Measurements from ENCODE around the gene FAM3B.

FAM3B gene

GRCh38 chr21:41398251-41398650 is 81.7 kb downstream of the FAM3B start:
- DNase-seq: no peak

- no peak for DNase-seq
Observed at GRCh38 chr21:41398831-41399230, 82.2 kb downstream of the FAM3B start.

GRCh38 chr21:41399246-41399800 is 82.7 kb downstream of the FAM3B start:
- no peak for DNase-seq

- no peak for DNase-seq
Observed at GRCh38 chr21:41402231-41402630, 85.6 kb downstream of the FAM3B start.

- DNase-seq: no peak
Observed at GRCh38 chr21:41402796-41403195, 86.2 kb downstream of the FAM3B start.

- no peak for DNase-seq
Observed at GRCh38 chr21:41403331-41403730, 86.7 kb downstream of the FAM3B start.

- no peak for DNase-seq
Observed at GRCh38 chr21:41403966-41404365, 87.4 kb downstream of the FAM3B start.

GRCh38 chr21:41405321-41405720 is 88.7 kb downstream of the FAM3B start:
- DNase-seq: no peak

- no peak for DNase-seq
Observed at GRCh38 chr21:41406340-41406739, 89.7 kb downstream of the FAM3B start.
